ENCODE results near the gene EPX.

The EPX gene

GRCh38 chr17:58235821-58236220, 43.3 kb downstream of the EPX start:
- ChIA-PET POLR2A (ENCODE audit: low non-redundant PET) (no interaction called here), CTCF (interaction anchor here (0.6 to 1.6 kb wide), 5 partner anchors 14 to 114 kb away, joined by 3 to 7 read pairs (median 5); no protein-coding TSS in a partner anchor)
- TF ChIP-seq CTCF (conservative IDR thresholded peaks at IDR 0.05; ENCODE audit: low read depth): no peak
- no peak for DNase-seq (ENCODE audit: low spot score)
- H3K27ac ChIP-seq: no peak overlapping the region

- H3K27ac ChIP-seq: no peak overlapping the region
- no peak for DNase-seq (ENCODE audit: low spot score)
- ChIA-PET CTCF (interaction anchor here (0.6 to 1.6 kb wide), 5 partner anchors 9 to 115 kb away, joined by 3 to 7 read pairs (median 5); no protein-coding TSS in a partner anchor), POLR2A (ENCODE audit: low non-redundant PET) (no interaction called here)
- TF ChIP-seq CTCF (conservative IDR thresholded peaks at IDR 0.05; ENCODE audit: low read depth): no peak
Observed at GRCh38 chr17:58236394-58236793, 43.9 kb downstream of the EPX start.

- no peak within 1 kb of the TSS for H3K27ac ChIP-seq
- ChIA-PET POLR2A (ENCODE audit: low non-redundant PET) (no interaction called here), CTCF (interaction anchor here (0.7 to 1.5 kb wide), 2 partner anchors 12 to 22 kb away, joined by 3 to 6 read pairs; no protein-coding TSS in a partner anchor)
- no peak for TF ChIP-seq CTCF (conservative IDR thresholded peaks at IDR 0.05; ENCODE audit: low read depth)
- DNase-seq (ENCODE audit: low spot score): no peak
Observed at GRCh38 chr17:58238147-58238634, 45.7 kb downstream of the EPX start, which contains the start of gene LPO. TSS of gene LPO (plus strand) at chr17:58238584. CDS start at chr17:58242980, 4,396 bp downstream.

GRCh38 chr17:58239987-58240386, 47.5 kb downstream of the EPX start:
- DNase-seq (ENCODE audit: low spot score): no peak
- no peak overlapping the region for H3K27ac ChIP-seq
- no peak for TF ChIP-seq CTCF (conservative IDR thresholded peaks at IDR 0.05; ENCODE audit: low read depth)
- ChIA-PET POLR2A (ENCODE audit: low non-redundant PET) (no interaction called here), CTCF (no interaction called here)

GRCh38 chr17:58242171-58242784, 49.8 kb downstream of the EPX start:
- no peak overlapping the region for H3K27ac ChIP-seq
- no peak for DNase-seq (ENCODE audit: low spot score)
- ChIA-PET CTCF (interaction anchor here (0.5 to 0.6 kb wide), 2 partner anchors 75 to 109 kb away, joined by 3 to 6 read pairs; partner anchors contain the start of gene OR4D2), POLR2A (ENCODE audit: low non-redundant PET) (no interaction called here)
- TF ChIP-seq CTCF (conservative IDR thresholded peaks at IDR 0.05; ENCODE audit: low read depth): no peak

GRCh38 chr17:58244963-58245362, 52.4 kb downstream of the EPX start:
- DNase-seq (ENCODE audit: low spot score): no peak
- CTCF ChIA-PET: interaction anchor here (0.6 to 0.7 kb wide), 2 partner anchors 8 to 11 kb away, joined by 3 read pairs; no protein-coding TSS in a partner anchor
- no peak for TF ChIP-seq CTCF (conservative IDR thresholded peaks at IDR 0.05; ENCODE audit: low read depth)
- POLR2A ChIA-PET (ENCODE audit: low non-redundant PET): no interaction called here
- H3K27ac ChIP-seq: no peak overlapping the region
